Tibial nerve (tissue), 4 donors: ENCODE results near the gene ARHGAP1. TPM values are rescaled to one million over a fixed set of nuclear protein-coding genes. Genes with fewer than 3 reads are reported as not detected.

Source experiments
- DNase-seq, 2 donors: peaks; one replicate each; pipeline ENCODE4 v3.0.0-alpha.2; 2019; ENCODE audit warnings: low spot score in 2 of 2
- H3K27ac ChIP-seq, 4 donors: fragments of 200-600 bp; sonication (generic) in 3 of 4; one replicate each; pipeline ENCODE4 v1.5.1; 2017 to 2019; ENCODE audit warnings: mild to moderate bottlenecking in 1 of 4
- H3K27me3 ChIP-seq, 2 donors: fragments of 200-600 bp; sonication (generic) in 1 of 2; one replicate each; pipeline versions ENCODE4 v1.5.1 to v1.6.0; 2017 to 2019
- H3K36me3 ChIP-seq, 3 donors: fragments of 200-600 bp; sonication (generic); one replicate each; pipeline ENCODE4 v1.5.1; 2018 to 2019
- H3K4me1 ChIP-seq, 4 donors: fragments of 200-600 bp; sonication (generic) in 3 of 4; one replicate each; pipeline ENCODE4 v1.5.1; 2017 to 2019
- H3K4me3 ChIP-seq, 4 donors: fragments of 200-600 bp; sonication (generic) in 3 of 4; one replicate each; pipeline ENCODE4 v1.5.1; 2017 to 2019; ENCODE audit warnings: mild to moderate bottlenecking in 1 of 4, moderate library complexity in 1 of 4
- H3K9me3 ChIP-seq, 4 donors: fragments of 200-600 bp; sonication (generic) in 3 of 4; one replicate each; pipeline ENCODE4 v1.5.1; 2017 to 2019
- EP300 ChIP-seq, 2 donors: sonication (generic); formaldehyde crosslinking; IDR thresholded peaks; one replicate each; pipeline ENCODE4 v1.6.1; 2017; ENCODE audit warnings: antibody characterized with exemption in 2 of 2, mild to moderate bottlenecking in 1 of 2
- POLR2A ChIP-seq, 2 donors: fragments of 450-650 bp; IDR thresholded peaks; one replicate each; pipeline ENCODE4 v1.6.1; 2017; ENCODE audit warnings: antibody characterized with exemption in 2 of 2, mild to moderate bottlenecking in 2 of 2, moderate library complexity in 2 of 2
- WGBS, 2 donors: methylation state at CpG; one replicate each; pipeline ENCODE4 v1.1.5; 2018; 5-methylcytosine and 5-hydroxymethylcytosine counted together
- total RNA-seq, 4 donors: library from RNA; depleted of rRNA; stranded (reverse); fragments of >200 nt; gene quantifications; one replicate each; pipeline ENCODE4 v1.1.0, GENCODE V29; 2016
- TF ChIP-seq, protein P1 (sequence below), 5 experiments: fragments of 200-600 bp in 3 of 5; fragments of 450-650 bp in 2 of 5; sonication (generic) in 3 of 5; IDR thresholded peaks; one replicate each; pipeline ENCODE4 v1.5.1; 2016 to 2019; ENCODE audit warnings: antibody characterized with exemption in 5 of 5, mild to moderate bottlenecking in 3 of 5, moderate library complexity in 2 of 5

The ARHGAP1 gene
- total RNA-seq, 4 donors from 2014 or later = 47.9 to 83.0 (median 59.8) TPM

- TF ChIP-seq, protein P1, sequence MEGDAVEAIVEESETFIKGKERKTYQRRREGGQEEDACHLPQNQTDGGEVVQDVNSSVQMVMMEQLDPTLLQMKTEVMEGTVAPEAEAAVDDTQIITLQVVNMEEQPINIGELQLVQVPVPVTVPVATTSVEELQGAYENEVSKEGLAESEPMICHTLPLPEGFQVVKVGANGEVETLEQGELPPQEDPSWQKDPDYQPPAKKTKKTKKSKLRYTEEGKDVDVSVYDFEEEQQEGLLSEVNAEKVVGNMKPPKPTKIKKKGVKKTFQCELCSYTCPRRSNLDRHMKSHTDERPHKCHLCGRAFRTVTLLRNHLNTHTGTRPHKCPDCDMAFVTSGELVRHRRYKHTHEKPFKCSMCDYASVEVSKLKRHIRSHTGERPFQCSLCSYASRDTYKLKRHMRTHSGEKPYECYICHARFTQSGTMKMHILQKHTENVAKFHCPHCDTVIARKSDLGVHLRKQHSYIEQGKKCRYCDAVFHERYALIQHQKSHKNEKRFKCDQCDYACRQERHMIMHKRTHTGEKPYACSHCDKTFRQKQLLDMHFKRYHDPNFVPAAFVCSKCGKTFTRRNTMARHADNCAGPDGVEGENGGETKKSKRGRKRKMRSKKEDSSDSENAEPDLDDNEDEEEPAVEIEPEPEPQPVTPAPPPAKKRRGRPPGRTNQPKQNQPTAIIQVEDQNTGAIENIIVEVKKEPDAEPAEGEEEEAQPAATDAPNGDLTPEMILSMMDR (IDR thresholded peaks at IDR 0.05) = no peak
- TF ChIP-seq POLR2A (IDR thresholded peaks at IDR 0.05) (no peak), EP300 (IDR thresholded peaks at IDR 0.05) (no peak)
- 88 to 91% methylated on average over 3 of the region's 3 CpGs for WGBS, 2 donors
- Histone ChIP-seq H3K4me1 (peaks cover 0 to 19% (median 10%) of the 10 kb centered on the region in 4 donors), H3K27me3 (no peaks in the 10 kb centered on the region), H3K27ac (peak overlapping the region in 2 of 4 donors; percentile 65 to 91), H3K4me3 (no peak overlapping the region), H3K9me3 (no peaks in the 10 kb centered on the region), H3K36me3 (peaks cover 0 to 53% (median 8%) of the 10 kb centered on the region in 3 donors)
- no peak for DNase-seq
These were observed 56.9 kb downstream of the ARHGAP1 start for GRCh38 chr11:46643531-46643930.

- peaks cover 0 to 61% (median 8%) of the 10 kb centered on the region in 3 donors for H3K36me3 ChIP-seq
- WGBS, 2 donors = 87 to 88% methylated on average over 8 of the region's 8 CpGs
- TF ChIP-seq EP300 (IDR thresholded peaks at IDR 0.05) (no peak), POLR2A (IDR thresholded peaks at IDR 0.05) (no peak)
- TF ChIP-seq, protein P1 (IDR thresholded peaks at IDR 0.05) = no peak
- H3K4me3 ChIP-seq = no peak overlapping the region
- peak overlapping the region in 1 of 4 donors; percentile 26 for H3K27ac ChIP-seq
- H3K27me3 ChIP-seq = no peaks in the 10 kb centered on the region
- no peaks in the 10 kb centered on the region for H3K9me3 ChIP-seq
- peaks cover 0 to 12% (median 2%) of the 10 kb centered on the region in 4 donors for H3K4me1 ChIP-seq
- DNase-seq = no peak
These were observed 57.6 kb downstream of the ARHGAP1 start for GRCh38 chr11:46642627-46643335.

DNA sequence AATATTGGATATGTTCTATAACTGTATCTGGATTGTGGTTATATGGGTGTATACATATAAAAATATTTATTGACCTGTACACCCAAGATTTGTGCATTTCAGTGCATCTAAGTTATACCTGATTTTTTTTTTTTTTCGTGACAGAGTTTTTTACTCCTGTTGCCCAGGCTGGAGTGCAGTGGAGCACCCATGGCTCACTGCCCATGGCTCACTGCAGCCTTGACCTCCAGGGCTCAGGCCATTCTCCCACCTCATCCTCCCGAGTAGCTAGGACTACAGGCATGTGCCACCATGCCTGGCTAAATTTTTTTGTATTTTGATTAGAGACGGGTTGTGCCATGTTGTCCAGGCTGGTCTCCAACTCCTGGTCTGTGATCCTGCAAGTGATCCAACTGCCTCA, 58.8 kb downstream of the ARHGAP1 start:
- peaks cover 0 to 6% (median 0%) of the 10 kb centered on the region in 4 donors for H3K4me1 ChIP-seq
- 84 to 87% methylated on average over 3 of the region's 3 CpGs for WGBS, 2 donors
- no peak for DNase-seq
- H3K4me3 ChIP-seq = no peak overlapping the region
- TF ChIP-seq, protein P1 (IDR thresholded peaks at IDR 0.05) = no peak
- TF ChIP-seq EP300 (IDR thresholded peaks at IDR 0.05) (no peak), POLR2A (IDR thresholded peaks at IDR 0.05) (no peak)
- H3K27ac ChIP-seq = no peak overlapping the region
- H3K36me3 ChIP-seq = peaks cover 0 to 54% (median 5%) of the 10 kb centered on the region in 3 donors
- H3K27me3 ChIP-seq = no peaks in the 10 kb centered on the region
- no peaks in the 10 kb centered on the region for H3K9me3 ChIP-seq

- peaks cover 0 to 14% (median 3%) of the 10 kb centered on the region in 4 donors for H3K4me1 ChIP-seq
- H3K4me3 ChIP-seq = no peak overlapping the region
- 93 to 97% methylated on average over 6 of the region's 6 CpGs for WGBS, 2 donors
- H3K36me3 ChIP-seq = peaks cover 0 to 48% (median 0%) of the 10 kb centered on the region in 3 donors
- H3K27me3 ChIP-seq = no peaks in the 10 kb centered on the region
- DNase-seq = no peak
- H3K9me3 ChIP-seq = no peaks in the 10 kb centered on the region
- no peak overlapping the region for H3K27ac ChIP-seq
- TF ChIP-seq, protein P1 (IDR thresholded peaks at IDR 0.05) = no peak
- no peak for TF ChIP-seq POLR2A (IDR thresholded peaks at IDR 0.05)
- TF ChIP-seq EP300 (IDR thresholded peaks at IDR 0.05) = no peak
These were observed 60.2 kb downstream of the ARHGAP1 start for GRCh38 chr11:46640036-46640788.
